ENCODE results near the gene PSTPIP1.

- TF ChIP-seq EZH2 (IDR thresholded peaks at IDR 0.05; ENCODE audit: insufficient read depth, poor library complexity, severe bottlenecking), result no peak
- no peak for TF ChIP-seq EZH2phosphoT487 (IDR thresholded peaks at IDR 0.05; ENCODE audit: insufficient read depth, low read depth)
Observed at GRCh38 chr15:76987276-76987675, 7.7 kb upstream of the PSTPIP1 start.

Data from GM23248 (cell line).